Nephron progenitor cell (in vitro differentiated cells): Measurements from ENCODE around the gene PRR29.

Experiments
- DNase-seq: peaks from one replicate; pipeline ENCODE4 v3.0.0; 2021
- H3K27ac Mint-ChIP-seq: 2 replicates; pipeline ENCODE4 v1.8.0; 2021; ENCODE audit warnings: mild to moderate bottlenecking, moderate library complexity, mixed read lengths
- H3K27me3 Mint-ChIP-seq: 2 replicates; pipeline ENCODE4 v1.8.0; 2021; ENCODE audit warnings: mild to moderate bottlenecking, low read depth, mixed read lengths; ENCODE audit not compliant: poor library complexity
- H3K36me3 Mint-ChIP-seq: 2 replicates; pipeline ENCODE4 v1.8.0; 2021; ENCODE audit warnings: low read depth, mixed read lengths
- H3K4me1 Mint-ChIP-seq: 2 replicates; pipeline ENCODE4 v1.8.0; 2021; ENCODE audit warnings: mixed read lengths
- H3K4me3 Mint-ChIP-seq: 2 replicates; pipeline ENCODE4 v1.8.0; 2021; ENCODE audit warnings: mild to moderate bottlenecking, moderate library complexity, mixed read lengths
- H3K9me3 Mint-ChIP-seq: 2 replicates; pipeline ENCODE4 v1.8.0; 2021; ENCODE audit warnings: mild to moderate bottlenecking, moderate library complexity, mixed read lengths
- CTCF ChIP-seq: fragments of 200-600 bp; sonication (generic); IDR thresholded peaks from 2 replicates; pipeline ENCODE4 v1.5.0; 2021; ENCODE audit warnings: antibody characterized with exemption

The PRR29 gene

GRCh38 chr17:64022611-64023063, 24.5 kb downstream of the PRR29 start:
- no peak for DNase-seq
- Mint-ChIP-seq H3K27ac (no peak overlapping the region), H3K4me1 (peaks cover 22% of the 10 kb centered on the region), H3K4me3 (no peak overlapping the region), H3K27me3 (peaks cover 25% of the 10 kb centered on the region), H3K9me3 (no peaks in the 10 kb centered on the region), H3K36me3 (no peaks in the 10 kb centered on the region)
- TF ChIP-seq CTCF = no peak

- Mint-ChIP-seq H3K27me3 (peaks cover 25% of the 10 kb centered on the region), H3K4me3 (no peak overlapping the region), H3K36me3 (no peaks in the 10 kb centered on the region), H3K9me3 (no peaks in the 10 kb centered on the region), H3K4me1 (peaks cover 22% of the 10 kb centered on the region), H3K27ac (no peak overlapping the region)
- TF ChIP-seq CTCF = no peak
- no peak for DNase-seq
Observed at GRCh38 chr17:64024215-64024654, 26.1 kb downstream of the PRR29 start.

- no peaks in the 10 kb centered on the region for H3K36me3 Mint-ChIP-seq
- no peak for TF ChIP-seq CTCF
- H3K4me1 Mint-ChIP-seq = peaks cover 19% of the 10 kb centered on the region
- DNase-seq = no peak
- peaks cover 26% of the 10 kb centered on the region for H3K27me3 Mint-ChIP-seq
- no peak overlapping the region for H3K27ac Mint-ChIP-seq
- H3K4me3 Mint-ChIP-seq = no peak overlapping the region
- no peaks in the 10 kb centered on the region for H3K9me3 Mint-ChIP-seq
Observed at GRCh38 chr17:64024781-64025731, 26.9 kb downstream of the PRR29 start.

GRCh38 chr17:64025732-64026294, 27.7 kb downstream of the PRR29 start:
- peak; percentile 82 for DNase-seq
- Mint-ChIP-seq H3K27ac (no peak overlapping the region), H3K4me3 (peak overlapping the region; percentile 24), H3K36me3 (no peaks in the 10 kb centered on the region), H3K4me1 (peaks cover 11% of the 10 kb centered on the region), H3K27me3 (peaks cover 24% of the 10 kb centered on the region), H3K9me3 (no peaks in the 10 kb centered on the region)
- peak; percentile 95 for TF ChIP-seq CTCF

- Mint-ChIP-seq H3K9me3 (no peaks in the 10 kb centered on the region), H3K36me3 (no peaks in the 10 kb centered on the region)
- DNase-seq = peak; percentile 60
Observed at GRCh38 chr17:64028874-64029464, 30.8 kb downstream of the PRR29 start.

More at GRCh38 chr17:64028874-64029464, 30.8 kb downstream of the PRR29 start:
- H3K4me1 Mint-ChIP-seq = peaks cover 5% of the 10 kb centered on the region
- peaks cover 14% of the 10 kb centered on the region for H3K27me3 Mint-ChIP-seq
- no peak overlapping the region for H3K4me3 Mint-ChIP-seq
- TF ChIP-seq CTCF = peak; percentile 76
- no peak overlapping the region for H3K27ac Mint-ChIP-seq
